Erythroblast (primary cell): ENCODE data around the gene KCNJ4.

Experiments
- GATA1 ChIP-seq: IDR thresholded peaks from 2 replicates; pipeline ENCODE4 v1.6.1; 2011; ENCODE audit warnings: low read depth, mild to moderate bottlenecking, control low read depth, low read length, moderate library complexity
- POLR2A ChIP-seq: IDR thresholded peaks from 2 replicates; pipeline ENCODE4 v1.6.1; 2011; ENCODE audit warnings: mild to moderate bottlenecking, low read length

DNA sequence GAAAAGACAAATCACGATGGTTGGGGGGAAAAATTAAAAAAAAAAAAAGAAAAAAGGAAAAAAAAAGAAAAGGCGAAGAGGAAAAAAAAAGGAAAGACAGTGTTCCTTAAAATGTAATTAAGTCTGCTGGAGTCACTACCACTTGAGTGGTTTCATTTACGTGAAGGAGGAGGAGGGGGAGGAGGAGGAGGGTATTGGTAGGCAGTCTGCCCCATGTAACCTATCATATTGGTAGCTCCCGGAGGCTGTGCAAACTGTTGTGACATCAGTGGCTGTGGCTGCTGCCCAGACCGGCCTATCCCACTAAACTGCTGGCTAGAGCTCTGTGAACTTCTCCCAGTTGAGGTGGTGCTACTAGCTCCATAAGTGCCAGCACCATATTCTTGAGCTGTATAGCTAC lies 30.8 kb upstream of the KCNJ4 start:
- TF ChIP-seq POLR2A (no peak), GATA1 (no peak)
